Heart right ventricle (tissue), 16 donors: ENCODE results near the gene MLIP. TPM values are rescaled to one million over a fixed set of nuclear protein-coding genes. Genes with fewer than 3 reads are reported as not detected.

ENCODE experiments used
- ATAC-seq, 8 donors: fragments of 200-7000 bp; cut with Tn5 transposase; one replicate each; pipeline ENCODE4 v1.9.1; 2020; ENCODE audit warnings: mild to moderate bottlenecking in 8 of 8, moderate library complexity in 8 of 8, moderate number of reproducible peaks in 1 of 8
- DNase-seq, 2 donors: peaks; one replicate each; pipeline ENCODE4 v3.0.0-alpha.2; 2020
- H3K27ac ChIP-seq, 10 donors: fragments of 200-600 bp; sonication (generic) in 2 of 10; one replicate each; pipeline versions ENCODE4 v1.5.0 to v1.8.0; 2020 to 2022; ENCODE audit warnings: mild to moderate bottlenecking in 3 of 10
- H3K27me3 ChIP-seq, 7 donors: fragments of 200-600 bp; one replicate each; pipeline ENCODE4 v1.8.0; 2021 to 2022; ENCODE audit warnings: mild to moderate bottlenecking in 2 of 7
- H3K36me3 ChIP-seq, 9 donors: fragments of 200-600 bp; sonication (generic) in 1 of 9; one replicate each; pipeline versions ENCODE4 v1.5.0 to v1.8.0; 2020 to 2022; ENCODE audit warnings: mild to moderate bottlenecking in 2 of 9
- H3K4me1 ChIP-seq, 9 donors: fragments of 200-600 bp; sonication (generic) in 1 of 9; one replicate each; pipeline versions ENCODE4 v1.5.0 to v1.8.0; 2020 to 2022; ENCODE audit warnings: mild to moderate bottlenecking in 4 of 9
- H3K4me3 ChIP-seq, 10 donors: fragments of 200-600 bp; sonication (generic) in 2 of 10; one replicate each; pipeline versions ENCODE4 v1.5.0 to v1.8.0; 2020 to 2022; ENCODE audit warnings: mild to moderate bottlenecking in 7 of 10, moderate library complexity in 2 of 10
- H3K9me3 ChIP-seq, 11 donors: fragments of 200-600 bp in 10 of 11; sonication (generic) in 2 of 11; one replicate each; pipeline versions ENCODE4 v1.5.0 to v1.8.0; 2013 to 2022; ENCODE audit warnings: mild to moderate bottlenecking in 2 of 11, control low read depth in 1 of 11, moderate library complexity in 1 of 11
- WGBS, 2 donors: extraction: QIAGEN DNeasy Blood & Tissue Kit; methylation state at CpG; one replicate each; pipeline ENCODE4 v1.1.7; 2013; ENCODE audit warnings: inconsistent platforms in 1 of 2; 5-methylcytosine and 5-hydroxymethylcytosine counted together
- intact Hi-C, 10 donors: fragments of 100-400 bp; cut with DNase I; formaldehyde crosslinking; loops; one replicate each; pipeline versions ENCODE4 v1.11.1 to v1.14.2; 2022
- long read RNA-seq, 3 donors: library from polyadenylated mRNA; unstranded; transcript quantifications; one replicate each; pipeline ENCODE4 v2.0.0, GENCODE V29; 2020 to 2021
- polyA plus RNA-seq, 2 donors: library from polyadenylated mRNA; stranded (reverse); fragments of 200-250 nt; gene quantifications; one replicate each; pipeline ENCODE4 v1.2.3, GENCODE V29; 2013
- total RNA-seq, 10 donors: library from RNA; stranded (reverse); fragmentation: NEBNext Ultra II Directional in 3 of 10; extraction: Animal tissue kit (Norgen Biotek cat#: 25700) in 3 of 10; gene quantifications; one replicate each; pipeline versions ENCODE4 v1.2.1 to v1.2.4, GENCODE V29; 2021 to 2023
- TF ChIP-seq, protein P1 (sequence below), 9 donors: fragments of 200-600 bp; sonication (generic) in 2 of 9; IDR thresholded peaks; one replicate each; pipeline versions ENCODE4 v1.5.0 to v1.8.0; 2021 to 2022; ENCODE audit warnings: antibody characterized with exemption in 9 of 9, mild to moderate bottlenecking in 5 of 9, moderate library complexity in 1 of 9
- donor health status: Arrhythmogenic right ventricular cardiomyopathy.
- donor health status: ischemic (EF 13 %, LVEDD 7.1; RV severe dilation, severe dysfunction).
- donor health status: healthy with polysubstance abuse.
- donor health status: DM: no; HTN: yes; CAD: no.
- donor health status: DM: no; HTN: no; CAD: no.
- donor health status: ischemic (EF 25% LVEDD 6.9; RV normal size, moderate dysfunction).
- donor health status: ischemic (EF 25% LVEDD 5.7; RV mildly dilated, moderate dysfunction).
- donor health status: healthy.
- donor health status: DM: yes; HTN: yes; CAD: no.
- donor health status: Ischemic cardiomyopathy.
- donor health status: ischemic (EF 35%, LVEDD 5.7; RV mildly dilated, moderate dysfunction).
- donor health status: nonischemic (EF 11% LVEDD 7.7; RV severe dilation, severe dysfunction).
- donor health status: DM: yes; HTN: yes; CAD: no.
- donor health status: PGD.
- donor health status: ischemic (EF 29% LVEDD 5.4; RV normal size, mild dysfunction).
- donor health status: nonischemic (EF 23%, LVEDD 6.1; RV moderate dilation, normal function).

The MLIP gene, protein sequence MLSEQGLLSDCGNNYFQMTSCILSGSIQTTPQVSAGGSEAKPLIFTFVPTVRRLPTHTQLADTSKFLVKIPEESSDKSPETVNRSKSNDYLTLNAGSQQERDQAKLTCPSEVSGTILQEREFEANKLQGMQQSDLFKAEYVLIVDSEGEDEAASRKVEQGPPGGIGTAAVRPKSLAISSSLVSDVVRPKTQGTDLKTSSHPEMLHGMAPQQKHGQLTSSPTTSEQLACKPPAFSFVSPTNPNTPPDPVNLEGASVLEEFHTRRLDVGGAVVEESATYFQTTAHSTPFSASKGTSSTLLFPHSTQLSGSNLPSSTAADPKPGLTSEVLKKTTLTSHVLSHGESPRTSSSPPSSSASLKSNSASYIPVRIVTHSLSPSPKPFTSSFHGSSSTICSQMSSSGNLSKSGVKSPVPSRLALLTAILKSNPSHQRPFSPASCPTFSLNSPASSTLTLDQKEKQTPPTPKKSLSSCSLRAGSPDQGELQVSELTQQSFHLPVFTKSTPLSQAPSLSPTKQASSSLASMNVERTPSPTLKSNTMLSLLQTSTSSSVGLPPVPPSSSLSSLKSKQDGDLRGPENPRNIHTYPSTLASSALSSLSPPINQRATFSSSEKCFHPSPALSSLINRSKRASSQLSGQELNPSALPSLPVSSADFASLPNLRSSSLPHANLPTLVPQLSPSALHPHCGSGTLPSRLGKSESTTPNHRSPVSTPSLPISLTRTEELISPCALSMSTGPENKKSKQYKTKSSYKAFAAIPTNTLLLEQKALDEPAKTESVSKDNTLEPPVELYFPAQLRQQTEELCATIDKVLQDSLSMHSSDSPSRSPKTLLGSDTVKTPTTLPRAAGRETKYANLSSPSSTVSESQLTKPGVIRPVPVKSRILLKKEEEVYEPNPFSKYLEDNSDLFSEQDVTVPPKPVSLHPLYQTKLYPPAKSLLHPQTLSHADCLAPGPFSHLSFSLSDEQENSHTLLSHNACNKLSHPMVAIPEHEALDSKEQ
- total RNA-seq (100 to 1,000 TPM; 356 to 486 (median 399) TPM), polyA plus RNA-seq (100 to 1,000 TPM; 102 to 153 TPM)
- long read RNA-seq, donor 1, transcript MLIP-201 (13 exons, 1,815 nt) = major isoform, 6 of 104 reads
- long read RNA-seq, donor 1, partial matches to known transcripts = 32 of 104 reads
- long read RNA-seq, donor 1, other reads (novel, unspliced or antisense) = 66 of 104 reads
- long read RNA-seq, donor 2, transcript MLIP-201 (13 exons, 1,815 nt) = major isoform, 19 of 186 reads
- long read RNA-seq, donor 2, partial matches to known transcripts = 61 of 186 reads
- long read RNA-seq, donor 2, other reads (novel, unspliced or antisense) = 106 of 186 reads
- long read RNA-seq, donor 3, transcript MLIP-201 (13 exons, 1,815 nt) = major isoform, 25 of 264 reads
- long read RNA-seq, donor 3, partial matches to known transcripts = 99 of 264 reads
- long read RNA-seq, donor 3, other reads (novel, unspliced or antisense) = 140 of 264 reads

- peaks cover 6 to 69% (median 50%) of the 10 kb centered on the region in 9 donors for H3K4me1 ChIP-seq
- H3K27ac ChIP-seq = peak within 1 kb of the TSS in 4 of 10 donors; percentile 11 to 40 (median 21)
- ATAC-seq (no peak), DNase-seq (no peak)
- intact Hi-C loops = no loop called here
- TF ChIP-seq, protein P1, sequence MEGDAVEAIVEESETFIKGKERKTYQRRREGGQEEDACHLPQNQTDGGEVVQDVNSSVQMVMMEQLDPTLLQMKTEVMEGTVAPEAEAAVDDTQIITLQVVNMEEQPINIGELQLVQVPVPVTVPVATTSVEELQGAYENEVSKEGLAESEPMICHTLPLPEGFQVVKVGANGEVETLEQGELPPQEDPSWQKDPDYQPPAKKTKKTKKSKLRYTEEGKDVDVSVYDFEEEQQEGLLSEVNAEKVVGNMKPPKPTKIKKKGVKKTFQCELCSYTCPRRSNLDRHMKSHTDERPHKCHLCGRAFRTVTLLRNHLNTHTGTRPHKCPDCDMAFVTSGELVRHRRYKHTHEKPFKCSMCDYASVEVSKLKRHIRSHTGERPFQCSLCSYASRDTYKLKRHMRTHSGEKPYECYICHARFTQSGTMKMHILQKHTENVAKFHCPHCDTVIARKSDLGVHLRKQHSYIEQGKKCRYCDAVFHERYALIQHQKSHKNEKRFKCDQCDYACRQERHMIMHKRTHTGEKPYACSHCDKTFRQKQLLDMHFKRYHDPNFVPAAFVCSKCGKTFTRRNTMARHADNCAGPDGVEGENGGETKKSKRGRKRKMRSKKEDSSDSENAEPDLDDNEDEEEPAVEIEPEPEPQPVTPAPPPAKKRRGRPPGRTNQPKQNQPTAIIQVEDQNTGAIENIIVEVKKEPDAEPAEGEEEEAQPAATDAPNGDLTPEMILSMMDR (IDR thresholded peaks at IDR 0.05) = no peak
- no peak within 1 kb of the TSS for H3K4me3 ChIP-seq
- no peaks in the 10 kb centered on the region for H3K36me3 ChIP-seq
- no peaks in the 10 kb centered on the region for H3K9me3 ChIP-seq
- 52 to 58% methylated on average over 10 of the region's 10 CpGs for WGBS, 2 donors
- no peaks in the 10 kb centered on the region for H3K27me3 ChIP-seq
Observed at GRCh38 chr6:54111341-54112045, at the start of gene MLIP. MLIP (plus strand) TSS chr6:54111443; CDS start chr6:54111480, 37 bp downstream.

- H3K36me3 ChIP-seq = no peaks in the 10 kb centered on the region
- TF ChIP-seq, protein P1 (IDR thresholded peaks at IDR 0.05) = no peak
- peaks cover 0 to 41% (median 25%) of the 10 kb centered on the region in 9 donors for H3K4me1 ChIP-seq
- no peak for ATAC-seq
- intact Hi-C loops = no loop called here
- peak overlapping the region in 2 of 10 donors; percentile 7 to 17 for H3K4me3 ChIP-seq
- H3K9me3 ChIP-seq = no peaks in the 10 kb centered on the region
- DNase-seq = no peak
- peak overlapping the region in 3 of 10 donors; percentile 14 to 19 (median 16) for H3K27ac ChIP-seq
- WGBS, 2 donors = 97% methylated on average over 3 of the region's 3 CpGs
- H3K27me3 ChIP-seq = no peaks in the 10 kb centered on the region
Observed at GRCh38 chr6:54063228-54063539, 48.1 kb upstream of the MLIP start.

DNA sequence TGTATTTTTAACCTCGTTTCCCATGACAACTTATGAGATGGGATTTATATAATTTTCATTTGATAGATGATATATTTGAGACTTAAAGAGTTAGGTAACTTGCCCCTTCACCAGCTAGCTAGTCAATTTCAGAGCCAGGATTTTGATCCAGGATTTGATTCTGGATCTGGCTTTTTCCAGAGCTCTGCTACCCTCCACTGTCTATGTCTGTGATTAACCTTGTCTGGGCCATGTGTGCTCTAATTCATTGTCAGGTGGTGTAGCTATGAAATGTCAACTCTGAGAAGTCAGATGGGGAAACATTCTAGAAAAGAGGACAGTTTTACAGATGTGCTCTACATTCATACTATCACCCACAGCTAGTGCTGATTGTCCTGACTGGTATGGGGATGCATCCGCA, 42.5 kb upstream of the MLIP start:
- H3K36me3 ChIP-seq = no peaks in the 10 kb centered on the region
- TF ChIP-seq, protein P1 (IDR thresholded peaks at IDR 0.05) = no peak
- no peak overlapping the region for H3K4me3 ChIP-seq
- H3K4me1 ChIP-seq = peaks cover 0 to 38% (median 21%) of the 10 kb centered on the region in 9 donors
- ATAC-seq (peak in 1 of 8 donors; percentile 23), DNase-seq (no peak)
- H3K9me3 ChIP-seq = no peaks in the 10 kb centered on the region
- intact Hi-C loops = no loop called here
- no peak overlapping the region for H3K27ac ChIP-seq
- whole genome bisulfite sequencing, 2 donors = 58% methylated on average over 2 of the region's 2 CpGs; no CpG with 5 or more reads in 1 of the 2 donors
- H3K27me3 ChIP-seq = no peaks in the 10 kb centered on the region
